ENCODE data around the gene CD3G.

- TF ChIP-seq EZH2 (optimal IDR thresholded peaks at IDR 0.05; ENCODE audit: low read depth, low read length) = no peak
- no peak for TF ChIP-seq CTCF (IDR thresholded peaks at IDR 0.05; ENCODE audit: low read length)
- TF ChIP-seq EZH2phosphoT487 (IDR thresholded peaks at IDR 0.05; ENCODE audit: low read length) = no peak
Measured at GRCh38 chr11:118370774-118371173, 26.6 kb downstream of the CD3G start.
